Adipocyte (in vitro differentiated cells): Measurements from ENCODE around the gene OBP2A.

Experiments used
- DNase-seq: peaks from one replicate; pipeline ENCODE4 v3.0.0-alpha.2; 2015; ENCODE audit warnings: low read depth
- H3K27me3 ChIP-seq: replicated peaks from 2 replicates; pipeline ENCODE4 v1.7.0; 2013; ENCODE audit warnings: mild to moderate bottlenecking, low read length, moderate library complexity; ENCODE audit not compliant: control insufficient read depth, insufficient read depth
- H3K36me3 ChIP-seq: 2 replicates; pipeline ENCODE4 v1.7.0; 2013; ENCODE audit warnings: low read length, mild to moderate bottlenecking, moderate library complexity; ENCODE audit not compliant: control insufficient read depth, insufficient read depth, severe bottlenecking
- H3K4me1 ChIP-seq: 2 replicates; pipeline ENCODE4 v1.7.0; 2013; ENCODE audit warnings: mild to moderate bottlenecking, low read length, moderate library complexity; ENCODE audit not compliant: control insufficient read depth, insufficient read depth
- H3K4me3 ChIP-seq: 2 replicates; pipeline ENCODE4 v1.7.0; 2013; ENCODE audit warnings: mild to moderate bottlenecking, low read length, moderate library complexity
- H3K9ac ChIP-seq: 2 replicates; pipeline ENCODE4 v1.7.0; 2013; ENCODE audit warnings: mild to moderate bottlenecking, low read length, moderate library complexity
- H3K9me3 ChIP-seq: 2 replicates; pipeline ENCODE4 v1.7.0; 2013; ENCODE audit warnings: mild to moderate bottlenecking, low read length, moderate library complexity; ENCODE audit not compliant: control insufficient read depth

OBP2A gene

DNA sequence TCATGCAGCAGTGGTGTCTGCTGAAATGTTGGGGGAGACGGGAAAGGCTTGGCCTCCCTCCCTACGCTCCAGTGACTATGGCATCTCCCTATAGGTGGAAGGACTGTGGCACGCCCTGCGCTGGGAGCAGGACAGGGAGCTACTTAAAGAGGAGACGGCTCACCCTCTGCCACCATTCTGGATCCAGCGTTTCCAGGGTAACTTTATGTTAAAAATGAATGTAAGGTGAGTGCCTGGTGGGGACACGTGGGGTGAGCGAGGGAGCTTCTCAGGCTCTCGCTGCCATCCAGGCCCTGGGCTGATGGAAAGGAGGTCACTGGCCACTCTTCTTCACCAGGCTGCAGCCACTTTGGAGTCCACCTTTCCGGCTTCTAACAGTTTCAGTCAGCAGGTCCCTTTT lies 31.3 kb downstream of the OBP2A start:
- H3K36me3 ChIP-seq: no peaks in the 10 kb centered on the region
- no peak for DNase-seq

GRCh38 chr9:135579356-135579755 lies 33.4 kb downstream of the OBP2A start:
- no peaks in the 10 kb centered on the region for H3K36me3 ChIP-seq
- no peak overlapping the region for H3K9ac ChIP-seq
- no peak for DNase-seq
- peaks cover 11% of the 10 kb centered on the region for H3K27me3 ChIP-seq
- no peaks in the 10 kb centered on the region for H3K9me3 ChIP-seq
- no peak overlapping the region for H3K4me3 ChIP-seq
- no peaks in the 10 kb centered on the region for H3K4me1 ChIP-seq

More for the DNA sequence above, 31.3 kb downstream of the OBP2A start:
- Histone ChIP-seq H3K4me3 (no peak overlapping the region), H3K9ac (no peak overlapping the region), H3K9me3 (no peaks in the 10 kb centered on the region), H3K27me3 (peaks cover 11% of the 10 kb centered on the region), H3K4me1 (no peaks in the 10 kb centered on the region)

GRCh38 chr9:135579889-135580660 lies 34.1 kb downstream of the OBP2A start:
- no peak overlapping the region for H3K9ac ChIP-seq
- no peak for DNase-seq
- no peaks in the 10 kb centered on the region for H3K36me3 ChIP-seq
- no peak overlapping the region for H3K4me3 ChIP-seq
- H3K4me1 ChIP-seq: no peaks in the 10 kb centered on the region
- no peaks in the 10 kb centered on the region for H3K9me3 ChIP-seq
- peaks cover 11% of the 10 kb centered on the region for H3K27me3 ChIP-seq

DNA sequence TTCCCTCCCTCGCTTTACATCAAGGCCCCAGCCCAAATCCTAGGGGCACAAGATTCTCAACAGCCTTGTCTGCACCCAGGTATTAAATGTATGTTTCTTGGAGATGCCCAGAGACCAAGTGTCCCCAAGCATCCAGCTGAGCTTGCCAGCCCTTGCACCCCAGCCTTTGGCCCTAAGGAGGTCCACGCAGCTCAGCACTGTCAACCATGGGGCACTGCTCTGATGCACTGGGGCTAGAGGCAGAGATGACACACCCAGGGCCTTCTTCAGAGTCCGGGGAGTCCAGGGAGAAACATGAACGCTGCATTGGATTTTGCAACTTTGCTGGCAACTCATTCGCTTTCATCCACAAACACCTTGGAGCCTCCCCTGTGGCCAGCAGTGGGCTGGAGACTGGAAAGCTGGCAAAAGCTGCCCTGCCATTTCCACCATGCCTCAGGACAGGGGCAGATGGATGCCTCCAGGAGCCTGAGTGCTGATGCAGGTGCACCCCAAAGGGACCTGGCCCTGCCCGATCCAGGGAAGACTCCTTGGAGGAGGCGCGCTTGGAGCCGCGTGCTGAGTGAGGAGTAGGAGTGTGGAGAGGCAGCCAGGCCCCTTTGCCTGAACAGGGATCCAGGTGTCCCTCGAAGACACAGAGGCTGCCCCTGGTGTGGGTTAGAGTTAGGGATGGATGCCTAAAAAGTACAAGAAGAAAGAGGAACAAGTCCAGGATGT lies 34.9 kb downstream of the OBP2A start:
- Histone ChIP-seq H3K36me3 (no peaks in the 10 kb centered on the region), H3K4me3 (no peak overlapping the region), H3K4me1 (no peaks in the 10 kb centered on the region), H3K27me3 (peaks cover 11% of the 10 kb centered on the region), H3K9me3 (no peaks in the 10 kb centered on the region), H3K9ac (no peak overlapping the region)
- DNase-seq: no peak

DNA sequence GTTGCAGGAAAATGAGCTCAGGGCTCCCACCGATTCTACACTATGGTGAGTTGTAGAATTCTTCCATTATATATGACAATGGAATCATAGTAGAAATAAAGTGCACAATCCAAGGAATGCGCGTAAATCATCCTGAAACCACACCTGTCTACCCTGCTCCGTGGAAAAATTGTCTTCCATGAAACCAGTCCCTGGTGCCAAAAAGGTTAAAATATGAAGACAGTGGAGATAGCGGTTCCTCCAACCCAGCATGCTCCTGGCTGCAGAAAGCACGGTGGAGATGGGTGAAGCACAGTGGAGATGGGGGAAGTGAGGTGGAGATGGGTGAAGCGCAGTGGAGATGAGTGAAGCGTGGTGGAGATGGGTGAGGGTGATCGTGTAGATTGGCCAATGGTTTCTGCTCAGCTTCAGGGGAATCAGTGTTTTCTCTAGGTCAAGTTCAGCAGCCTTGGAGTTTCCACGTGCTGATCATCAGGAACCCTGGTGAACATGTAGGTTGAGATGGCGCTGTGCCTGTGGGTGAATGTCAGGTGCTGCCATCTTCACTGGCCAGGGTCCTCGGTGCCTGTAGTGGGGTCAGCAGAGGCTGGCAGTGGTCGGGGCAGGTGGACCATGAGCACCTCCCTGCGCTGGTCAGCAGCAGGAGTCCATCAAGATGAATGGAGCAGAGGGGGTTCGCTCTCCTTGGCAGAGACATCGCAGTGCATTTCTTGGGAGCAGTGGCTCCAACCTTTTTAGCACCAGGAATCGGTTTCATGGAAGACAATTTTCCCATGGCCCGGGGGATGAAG lies 35.9 kb downstream of the OBP2A start:
- no peaks in the 10 kb centered on the region for H3K36me3 ChIP-seq
- no peak overlapping the region for H3K9ac ChIP-seq
- peaks cover 8% of the 10 kb centered on the region for H3K27me3 ChIP-seq
- DNase-seq: no peak
- no peaks in the 10 kb centered on the region for H3K4me1 ChIP-seq
- H3K4me3 ChIP-seq: no peak overlapping the region
- no peaks in the 10 kb centered on the region for H3K9me3 ChIP-seq

GRCh38 chr9:135582541-135582940 lies 36.6 kb downstream of the OBP2A start:
- H3K27me3 ChIP-seq: peaks cover 9% of the 10 kb centered on the region
- no peak overlapping the region for H3K4me3 ChIP-seq
- no peaks in the 10 kb centered on the region for H3K9me3 ChIP-seq
- no peak for DNase-seq
- H3K36me3 ChIP-seq: no peaks in the 10 kb centered on the region
- no peak overlapping the region for H3K9ac ChIP-seq
- no peaks in the 10 kb centered on the region for H3K4me1 ChIP-seq

DNA sequence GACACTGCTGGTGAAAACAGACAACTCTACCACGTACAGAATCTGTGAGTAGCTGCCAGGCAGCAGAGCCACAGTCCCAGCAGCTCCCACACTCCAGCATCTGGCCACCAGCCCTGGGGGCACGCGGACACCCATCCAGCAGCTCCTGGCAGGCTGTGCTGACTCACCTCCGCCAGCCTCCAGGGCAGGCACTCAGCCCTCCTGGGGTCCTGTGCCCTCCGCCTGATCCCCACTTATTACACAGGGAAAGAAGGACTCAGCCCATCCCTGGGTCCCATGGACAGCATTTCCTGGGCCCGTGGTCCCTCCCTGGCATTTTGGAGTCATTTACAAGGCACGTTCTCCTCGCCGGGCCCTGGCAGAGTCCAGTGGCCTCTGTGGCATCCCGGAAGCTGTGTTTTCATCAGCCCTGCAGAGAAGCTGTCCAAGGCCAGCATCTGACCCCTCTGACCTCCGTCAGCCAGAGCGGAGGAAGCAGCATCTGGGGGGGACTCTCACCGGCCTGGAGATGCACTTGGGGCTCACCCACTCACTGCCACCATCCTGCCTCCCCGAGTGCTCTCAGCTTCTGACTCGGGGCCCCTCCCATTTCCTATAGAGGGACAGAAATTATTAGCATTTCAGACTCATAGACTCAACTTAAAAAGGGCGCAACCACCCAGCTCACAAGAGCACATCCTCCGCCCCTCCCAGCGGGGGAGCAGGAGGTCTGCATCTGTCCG lies 37.2 kb downstream of the OBP2A start:
- Histone ChIP-seq H3K27me3 (peaks cover 9% of the 10 kb centered on the region), H3K4me3 (no peak overlapping the region), H3K4me1 (no peaks in the 10 kb centered on the region), H3K36me3 (no peaks in the 10 kb centered on the region), H3K9ac (no peak overlapping the region), H3K9me3 (no peaks in the 10 kb centered on the region)
- DNase-seq: no peak

- H3K36me3 ChIP-seq: no peaks in the 10 kb centered on the region
- H3K4me3 ChIP-seq: no peak overlapping the region
- no peak for DNase-seq
- H3K9ac ChIP-seq: no peak overlapping the region
- peaks cover 9% of the 10 kb centered on the region for H3K27me3 ChIP-seq
- H3K4me1 ChIP-seq: no peaks in the 10 kb centered on the region
- H3K9me3 ChIP-seq: no peaks in the 10 kb centered on the region
Measured at GRCh38 chr9:135583688-135584011, 37.7 kb downstream of the OBP2A start.

DNA sequence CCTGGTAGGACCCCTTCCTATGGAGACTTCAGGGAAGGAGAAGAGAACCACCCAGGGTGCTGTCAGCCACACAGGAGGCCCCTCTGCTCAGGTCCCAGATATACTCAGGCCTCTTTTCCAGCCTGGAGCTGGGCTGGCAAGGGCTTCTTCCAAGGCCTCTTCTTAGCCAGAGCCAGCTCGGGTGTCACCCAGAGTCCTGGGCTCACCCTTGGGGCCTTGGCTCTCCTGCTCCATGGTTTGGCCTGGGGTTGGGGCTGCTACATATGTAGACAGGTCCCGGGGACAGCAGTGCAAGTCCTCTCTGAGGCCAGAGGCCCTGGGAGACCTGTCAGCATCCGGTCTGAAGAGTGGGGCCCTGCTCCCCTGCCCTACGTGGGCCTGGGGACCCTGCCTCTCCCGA lies 38.4 kb downstream of the OBP2A start:
- no peak for DNase-seq
- Histone ChIP-seq H3K27me3 (peaks cover 10% of the 10 kb centered on the region), H3K9me3 (no peaks in the 10 kb centered on the region), H3K4me1 (no peaks in the 10 kb centered on the region), H3K4me3 (no peak overlapping the region), H3K36me3 (no peaks in the 10 kb centered on the region), H3K9ac (no peak overlapping the region)

- DNase-seq: no peak
- Histone ChIP-seq H3K4me1 (no peaks in the 10 kb centered on the region), H3K9me3 (no peaks in the 10 kb centered on the region)
Measured at GRCh38 chr9:135584934-135585333, 39.0 kb downstream of the OBP2A start.

More at GRCh38 chr9:135584934-135585333, 39.0 kb downstream of the OBP2A start:
- peaks cover 12% of the 10 kb centered on the region for H3K27me3 ChIP-seq
- H3K9ac ChIP-seq: no peak overlapping the region
- H3K36me3 ChIP-seq: no peaks in the 10 kb centered on the region
- no peak overlapping the region for H3K4me3 ChIP-seq
